Skeletal muscle cell (primary cell): ENCODE measurements around the gene TBC1D28.
"Not testable (repeated sequence)": the region's sequence is repeated elsewhere in the genome, so short reads cannot be mapped to it uniquely, and the experiment has no call there.

Experiments used
- DNase-seq: peaks from one replicate; pipeline ENCODE4 v3.0.0-alpha.2; 2010; ENCODE audit warnings: low read depth
- H3K4me3 ChIP-seq: 2 replicates; pipeline ENCODE4 v1.5.1; 2011; ENCODE audit warnings: low read depth, mild to moderate bottlenecking, control low read depth, low read length, moderate library complexity

Gene TBC1D28

GRCh38 chr17:18624862-18625501 is 19.2 kb downstream of the TBC1D28 start:
- not testable (repeated sequence) for DNase-seq
- peak overlapping the region; percentile 39 for H3K4me3 ChIP-seq

- not testable (repeated sequence) for H3K4me3 ChIP-seq, DNase-seq
Observed at GRCh38 chr17:18617613-18618012, 26.6 kb downstream of the TBC1D28 start.

- not testable (repeated sequence) for H3K4me3 ChIP-seq
Observed at GRCh38 chr17:18613016-18613415, 31.2 kb downstream of the TBC1D28 start.

DNA sequence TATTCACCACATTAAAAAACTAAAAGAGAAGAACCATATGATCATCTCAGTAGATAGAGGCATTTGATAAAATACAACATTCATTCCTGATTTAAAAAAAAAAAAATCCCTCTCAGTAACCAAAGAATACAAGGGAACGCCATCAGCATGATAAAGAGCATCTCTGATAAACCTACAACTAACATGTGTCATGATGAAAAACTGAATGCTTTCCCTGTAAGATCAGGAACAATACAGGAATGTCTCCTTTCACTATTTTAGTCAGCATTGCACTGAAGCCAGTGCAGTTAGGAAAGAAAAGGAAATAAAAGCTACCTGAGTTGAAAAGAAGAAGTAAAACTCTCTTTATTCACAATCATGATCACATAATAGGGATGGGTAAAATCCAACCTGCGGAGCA is 51.1 kb downstream of the TBC1D28 start:
- DNase-seq, H3K4me3 ChIP-seq: not testable (repeated sequence)

More at GRCh38 chr17:18613016-18613415, 31.2 kb downstream of the TBC1D28 start:
- DNase-seq: not testable (repeated sequence)
